GM10266 (cell line): Measurements from ENCODE around the gene SLC22A4.

Experiments
- DNase-seq: peaks from one replicate; pipeline ENCODE4 v3.0.0; 2012; ENCODE audit errors: extremely low spot score
- TF ChIP-seq, protein P1 (sequence below): IDR thresholded peaks from 2 replicates; pipeline ENCODE4 v1.5.1; 2012; ENCODE audit warnings: mild to moderate bottlenecking, low read depth; ENCODE audit not compliant: control insufficient read depth, insufficient read depth; ENCODE audit errors: missing control alignments

Gene SLC22A4

GRCh38 chr5:132387640-132388117 is 93.5 kb downstream of the SLC22A4 start:
- no peak for DNase-seq
- TF ChIP-seq, protein P1, sequence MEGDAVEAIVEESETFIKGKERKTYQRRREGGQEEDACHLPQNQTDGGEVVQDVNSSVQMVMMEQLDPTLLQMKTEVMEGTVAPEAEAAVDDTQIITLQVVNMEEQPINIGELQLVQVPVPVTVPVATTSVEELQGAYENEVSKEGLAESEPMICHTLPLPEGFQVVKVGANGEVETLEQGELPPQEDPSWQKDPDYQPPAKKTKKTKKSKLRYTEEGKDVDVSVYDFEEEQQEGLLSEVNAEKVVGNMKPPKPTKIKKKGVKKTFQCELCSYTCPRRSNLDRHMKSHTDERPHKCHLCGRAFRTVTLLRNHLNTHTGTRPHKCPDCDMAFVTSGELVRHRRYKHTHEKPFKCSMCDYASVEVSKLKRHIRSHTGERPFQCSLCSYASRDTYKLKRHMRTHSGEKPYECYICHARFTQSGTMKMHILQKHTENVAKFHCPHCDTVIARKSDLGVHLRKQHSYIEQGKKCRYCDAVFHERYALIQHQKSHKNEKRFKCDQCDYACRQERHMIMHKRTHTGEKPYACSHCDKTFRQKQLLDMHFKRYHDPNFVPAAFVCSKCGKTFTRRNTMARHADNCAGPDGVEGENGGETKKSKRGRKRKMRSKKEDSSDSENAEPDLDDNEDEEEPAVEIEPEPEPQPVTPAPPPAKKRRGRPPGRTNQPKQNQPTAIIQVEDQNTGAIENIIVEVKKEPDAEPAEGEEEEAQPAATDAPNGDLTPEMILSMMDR = no peak

- no peak for DNase-seq
- TF ChIP-seq, protein P1 = no peak
Observed at GRCh38 chr5:132388244-132389050, 94.3 kb downstream of the SLC22A4 start.

- TF ChIP-seq, protein P1 = no peak
- DNase-seq = no peak
Observed at GRCh38 chr5:132389051-132389331, 94.8 kb downstream of the SLC22A4 start.

GRCh38 chr5:132389585-132390286 is 95.5 kb downstream of the SLC22A4 start:
- TF ChIP-seq, protein P1 = no peak
- no peak for DNase-seq

- no peak for DNase-seq
- TF ChIP-seq, protein P1 = no peak
Observed at GRCh38 chr5:132391247-132391646, 97.1 kb downstream of the SLC22A4 start.

DNA sequence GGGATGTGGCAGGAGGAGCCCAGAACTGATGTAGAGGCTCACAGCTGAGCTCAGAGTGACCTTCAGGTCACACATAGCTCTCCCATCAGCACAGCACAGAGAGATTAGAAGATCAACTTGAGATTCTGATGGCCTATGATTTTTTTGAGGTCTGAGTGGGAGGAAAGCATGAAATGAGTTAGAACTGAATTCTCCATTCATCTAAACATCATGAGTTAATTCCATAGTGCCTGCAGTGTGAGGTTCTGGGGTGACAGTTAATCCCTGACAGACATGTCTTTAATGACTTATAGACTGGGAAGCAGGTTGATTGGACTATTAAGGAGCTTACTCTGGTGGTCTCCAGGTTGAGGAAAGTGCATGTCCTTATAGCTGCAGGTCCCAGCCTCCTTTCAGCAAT is 97.7 kb downstream of the SLC22A4 start:
- no peak for DNase-seq
- TF ChIP-seq, protein P1 = no peak

GRCh38 chr5:132392411-132392810 is 98.2 kb downstream of the SLC22A4 start:
- TF ChIP-seq, protein P1 = no peak
- DNase-seq = no peak
